Mucosa of rectum (tissue), 2 donors: ENCODE data around the gene SOCS1.

ENCODE experiments used
- H3K27ac ChIP-seq, 2 donors: one replicate each; pipeline ENCODE4 v1.7.0; 2013; ENCODE audit warnings: inconsistent platforms in 2 of 2, low read depth in 2 of 2, low read length in 2 of 2
- H3K27me3 ChIP-seq, 2 donors: one replicate each; pipeline ENCODE4 v1.7.0; 2013; ENCODE audit warnings: low read length in 2 of 2; ENCODE audit not compliant: control insufficient read depth in 2 of 2, insufficient read depth in 2 of 2
- H3K36me3 ChIP-seq, 2 donors: one replicate each; pipeline ENCODE4 v1.7.0; 2013; ENCODE audit warnings: low read length in 2 of 2; ENCODE audit not compliant: control insufficient read depth in 2 of 2, insufficient read depth in 2 of 2
- H3K4me1 ChIP-seq, 2 donors: one replicate each; pipeline ENCODE4 v1.7.0; 2013; ENCODE audit warnings: low read length in 2 of 2, mild to moderate bottlenecking in 1 of 2; ENCODE audit not compliant: control insufficient read depth in 2 of 2, insufficient read depth in 2 of 2
- H3K4me3 ChIP-seq, 2 donors: one replicate each; pipeline ENCODE4 v1.7.0; 2013; ENCODE audit warnings: low read length in 2 of 2
- H3K9ac ChIP-seq, 2 donors: one replicate each; pipeline ENCODE4 v1.7.0; 2013; ENCODE audit warnings: low read length in 2 of 2, low read depth in 1 of 2, mild to moderate bottlenecking in 1 of 2
- H3K9me3 ChIP-seq, 2 donors: one replicate each; pipeline ENCODE4 v1.7.0; 2013; ENCODE audit warnings: low read length in 2 of 2; ENCODE audit not compliant: control insufficient read depth in 2 of 2
- donor health status: healthy.
- donor health status: Normal muscosa, but diverticular disease.

SOCS1 gene

GRCh38 chr16:11285842-11286241, 29.8 kb upstream of the SOCS1 start:
- Histone ChIP-seq H3K36me3 (no peaks in the 10 kb centered on the region), H3K27ac (no peak overlapping the region), H3K27me3 (peaks cover 0 to 3% of the 10 kb centered on the region in 2 donors), H3K4me1 (no peaks in the 10 kb centered on the region), H3K4me3 (no peak overlapping the region), H3K9me3 (no peaks in the 10 kb centered on the region), H3K9ac (no peak overlapping the region)

GRCh38 chr16:11283820-11284248, 27.8 kb upstream of the SOCS1 start:
- H3K36me3 ChIP-seq = no peaks in the 10 kb centered on the region
- H3K4me1 ChIP-seq = peaks cover 0 to 3% of the 10 kb centered on the region in 2 donors
- no peak overlapping the region for H3K9ac ChIP-seq
- no peak overlapping the region for H3K4me3 ChIP-seq
- no peaks in the 10 kb centered on the region for H3K9me3 ChIP-seq
- no peak overlapping the region for H3K27ac ChIP-seq
- no peaks in the 10 kb centered on the region for H3K27me3 ChIP-seq

- no peaks in the 10 kb centered on the region for H3K27me3 ChIP-seq
- H3K9ac ChIP-seq = no peak within 1 kb of the TSS
- H3K9me3 ChIP-seq = peaks cover 0 to 3% of the 10 kb centered on the region in 2 donors
- no peaks in the 10 kb centered on the region for H3K36me3 ChIP-seq
- H3K4me3 ChIP-seq = no peak within 1 kb of the TSS
- H3K27ac ChIP-seq = no peak within 1 kb of the TSS
- H3K4me1 ChIP-seq = peaks cover 0 to 3% of the 10 kb centered on the region in 2 donors
Observed at GRCh38 chr16:11280616-11281522, 24.9 kb upstream of the SOCS1 start, which contains the start of gene PRM1. Gene PRM1 (minus strand): TSS chr16:11281330. CDS start chr16:11281238, 92 bp downstream.

GRCh38 chr16:11278681-11279628, 23.0 kb upstream of the SOCS1 start:
- no peak overlapping the region for H3K27ac ChIP-seq
- H3K36me3 ChIP-seq = no peaks in the 10 kb centered on the region
- H3K4me1 ChIP-seq = peaks cover 0 to 3% of the 10 kb centered on the region in 2 donors
- H3K27me3 ChIP-seq = no peaks in the 10 kb centered on the region
- no peak overlapping the region for H3K9ac ChIP-seq
- peaks cover 0 to 3% of the 10 kb centered on the region in 2 donors for H3K9me3 ChIP-seq
- H3K4me3 ChIP-seq = no peak overlapping the region

GRCh38 chr16:11277607-11278337, 21.8 kb upstream of the SOCS1 start:
- no peak overlapping the region for H3K9ac ChIP-seq
- peaks cover 0 to 3% of the 10 kb centered on the region in 2 donors for H3K9me3 ChIP-seq
- H3K36me3 ChIP-seq = no peaks in the 10 kb centered on the region

GRCh38 chr16:11276896-11277593, 21.0 kb upstream of the SOCS1 start:
- Histone ChIP-seq H3K9me3 (peaks cover 0 to 3% of the 10 kb centered on the region in 2 donors), H3K4me3 (no peak overlapping the region), H3K9ac (no peak overlapping the region), H3K27me3 (no peaks in the 10 kb centered on the region), H3K4me1 (peaks cover 0 to 3% of the 10 kb centered on the region in 2 donors), H3K36me3 (no peaks in the 10 kb centered on the region), H3K27ac (no peak overlapping the region)

More at GRCh38 chr16:11277607-11278337, 21.8 kb upstream of the SOCS1 start:
- no peak overlapping the region for H3K4me3 ChIP-seq
- H3K27me3 ChIP-seq = no peaks in the 10 kb centered on the region
- no peak overlapping the region for H3K27ac ChIP-seq
- H3K4me1 ChIP-seq = peaks cover 0 to 3% of the 10 kb centered on the region in 2 donors

GRCh38 chr16:11276143-11276895, 20.3 kb upstream of the SOCS1 start, which contains the start of gene PRM2:
Gene PRM2 (minus strand): TSS chr16:11276480. CDS start chr16:11276370, 110 bp downstream.
- H3K27me3 ChIP-seq = no peaks in the 10 kb centered on the region
- H3K4me1 ChIP-seq = peaks cover 0 to 3% of the 10 kb centered on the region in 2 donors
- peaks cover 0 to 3% of the 10 kb centered on the region in 2 donors for H3K9me3 ChIP-seq
- H3K9ac ChIP-seq = no peak within 1 kb of the TSS
- H3K27ac ChIP-seq = no peak within 1 kb of the TSS
- H3K36me3 ChIP-seq = no peaks in the 10 kb centered on the region
- H3K4me3 ChIP-seq = no peak within 1 kb of the TSS

- H3K4me1 ChIP-seq = peaks cover 0 to 3% of the 10 kb centered on the region in 2 donors
- H3K4me3 ChIP-seq = no peak overlapping the region
- no peak overlapping the region for H3K27ac ChIP-seq
- H3K36me3 ChIP-seq = no peaks in the 10 kb centered on the region
- no peak overlapping the region for H3K9ac ChIP-seq
- H3K27me3 ChIP-seq = no peaks in the 10 kb centered on the region
- peaks cover 0 to 3% of the 10 kb centered on the region in 2 donors for H3K9me3 ChIP-seq
Observed at GRCh38 chr16:11274964-11275363, 19.0 kb upstream of the SOCS1 start.
